Hepatocyte (in vitro differentiated cells): ENCODE data around the gene FANCL.

Experiments
- EZH2 ChIP-seq: fragments of 200-600 bp; sonication (generic); IDR thresholded peaks from 2 replicates; pipeline ENCODE4 v1.6.1; 2016; ENCODE audit warnings: antibody characterized with exemption, mild to moderate bottlenecking, borderline replicate concordance
- EZH2phosphoT487 ChIP-seq: fragments of 200-600 bp; sonication (generic); IDR thresholded peaks from one replicate; pipeline ENCODE4 v1.6.1; 2018; ENCODE audit warnings: antibody characterized with exemption, mild to moderate bottlenecking, low read depth, moderate library complexity; ENCODE audit not compliant: unreplicated experiment, severe bottlenecking
- TF ChIP-seq, protein P1 (sequence below): fragments of 200-600 bp; sonication (generic); IDR thresholded peaks from 2 replicates; pipeline ENCODE4 v1.5.1; 2016; ENCODE audit warnings: antibody characterized with exemption, mild to moderate bottlenecking; ENCODE audit not compliant: poor library complexity

DNA sequence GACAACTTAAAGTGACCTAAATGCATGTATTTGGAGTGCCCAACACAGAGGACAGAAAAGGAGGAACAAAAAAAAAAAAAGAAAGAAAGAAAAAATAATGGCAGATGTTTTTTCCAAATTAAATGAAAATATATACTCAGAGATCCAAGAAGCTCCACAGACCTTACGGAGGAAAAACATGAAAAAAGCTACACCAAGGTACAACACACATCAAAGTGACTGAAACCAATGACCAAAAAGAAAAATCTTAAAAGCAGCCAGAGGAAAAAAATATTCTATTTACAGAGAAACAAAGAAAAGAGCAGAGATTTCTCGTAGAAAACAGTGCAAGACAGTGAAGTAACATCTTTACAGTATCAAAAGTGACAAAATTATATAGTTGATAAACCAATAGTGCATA is 5.1 kb downstream of the FANCL start:
- TF ChIP-seq, protein P1, sequence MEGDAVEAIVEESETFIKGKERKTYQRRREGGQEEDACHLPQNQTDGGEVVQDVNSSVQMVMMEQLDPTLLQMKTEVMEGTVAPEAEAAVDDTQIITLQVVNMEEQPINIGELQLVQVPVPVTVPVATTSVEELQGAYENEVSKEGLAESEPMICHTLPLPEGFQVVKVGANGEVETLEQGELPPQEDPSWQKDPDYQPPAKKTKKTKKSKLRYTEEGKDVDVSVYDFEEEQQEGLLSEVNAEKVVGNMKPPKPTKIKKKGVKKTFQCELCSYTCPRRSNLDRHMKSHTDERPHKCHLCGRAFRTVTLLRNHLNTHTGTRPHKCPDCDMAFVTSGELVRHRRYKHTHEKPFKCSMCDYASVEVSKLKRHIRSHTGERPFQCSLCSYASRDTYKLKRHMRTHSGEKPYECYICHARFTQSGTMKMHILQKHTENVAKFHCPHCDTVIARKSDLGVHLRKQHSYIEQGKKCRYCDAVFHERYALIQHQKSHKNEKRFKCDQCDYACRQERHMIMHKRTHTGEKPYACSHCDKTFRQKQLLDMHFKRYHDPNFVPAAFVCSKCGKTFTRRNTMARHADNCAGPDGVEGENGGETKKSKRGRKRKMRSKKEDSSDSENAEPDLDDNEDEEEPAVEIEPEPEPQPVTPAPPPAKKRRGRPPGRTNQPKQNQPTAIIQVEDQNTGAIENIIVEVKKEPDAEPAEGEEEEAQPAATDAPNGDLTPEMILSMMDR, result no peak
- TF ChIP-seq EZH2 (no peak), EZH2phosphoT487 (no peak)
